Liver (tissue), 9 donors: ENCODE results near the gene EXOSC2. TPM values are rescaled to one million over a fixed set of nuclear protein-coding genes. Genes with fewer than 3 reads are reported as not detected.
A peak's percentile ranks its signal among the peaks of the same experiment; 100 is the strongest.

Experiments
- DNase-seq: peaks from one replicate; pipeline ENCODE4 v3.0.0-alpha.2; 2017; ENCODE audit warnings: low spot score
- H3K27ac ChIP-seq, 2 donors: one replicate each; pipeline ENCODE4 v1.7.0; 2013; ENCODE audit warnings: inconsistent platforms in 2 of 2, low read length in 2 of 2, control low read depth in 1 of 2, low read depth in 1 of 2, mild to moderate bottlenecking in 1 of 2
- H3K27me3 ChIP-seq, 4 donors: one replicate each; pipeline versions ENCODE4 v1.6.1 to v1.7.0; 2013; ENCODE audit warnings: low read length in 3 of 4, inconsistent platforms in 1 of 4, mild to moderate bottlenecking in 1 of 4, moderate library complexity in 1 of 4; ENCODE audit not compliant: control insufficient read depth in 4 of 4, insufficient read depth in 4 of 4
- H3K36me3 ChIP-seq, 4 donors: one replicate each; pipeline versions ENCODE4 v1.6.1 to v1.7.0; 2013; ENCODE audit warnings: low read length in 3 of 4, mild to moderate bottlenecking in 3 of 4, low read depth in 1 of 4, moderate library complexity in 1 of 4; ENCODE audit not compliant: control insufficient read depth in 4 of 4, insufficient read depth in 3 of 4
- H3K4me1 ChIP-seq, 4 donors: one replicate each; pipeline versions ENCODE4 v1.6.1 to v1.7.0; 2013; ENCODE audit warnings: low read length in 3 of 4, mild to moderate bottlenecking in 3 of 4, moderate library complexity in 1 of 4; ENCODE audit not compliant: control insufficient read depth in 4 of 4, insufficient read depth in 4 of 4
- H3K4me3 ChIP-seq, 3 donors: one replicate each; pipeline versions ENCODE4 v1.6.1 to v1.7.0; 2013; ENCODE audit warnings: low read length in 3 of 3, control low read depth in 1 of 3, low read depth in 1 of 3, mild to moderate bottlenecking in 1 of 3
- H3K9ac ChIP-seq, 2 donors: one replicate each; pipeline ENCODE4 v1.7.0; 2013; ENCODE audit warnings: low read length in 2 of 2, mild to moderate bottlenecking in 2 of 2, moderate library complexity in 2 of 2, control low read depth in 1 of 2, low read depth in 1 of 2
- H3K9me3 ChIP-seq, 4 donors: one replicate each; pipeline versions ENCODE4 v1.6.1 to v1.7.0; 2013; ENCODE audit warnings: low read length in 3 of 4; ENCODE audit not compliant: control insufficient read depth in 4 of 4
- EGR1 ChIP-seq, 2 donors: IDR thresholded peaks; 2 replicates each; pipeline ENCODE4 v1.6.1; 2016 to 2018; ENCODE audit warnings: antibody characterized with exemption in 2 of 2, low read depth in 2 of 2
- FOXA2 ChIP-seq: IDR thresholded peaks from 2 replicates; pipeline ENCODE4 v1.6.1; 2016; ENCODE audit warnings: antibody characterized with exemption
- HNF4A ChIP-seq, 2 donors: conservative IDR thresholded peaks; 2 replicates each; pipeline ENCODE4 v1.6.1; 2016; ENCODE audit warnings: antibody characterized with exemption in 2 of 2, mild to moderate bottlenecking in 2 of 2
- RXRA ChIP-seq, 2 donors: IDR thresholded peaks; 2 replicates each; pipeline ENCODE4 v1.6.1; 2017 to 2018; ENCODE audit warnings: antibody characterized with exemption in 2 of 2, mild to moderate bottlenecking in 1 of 2
- YY1 ChIP-seq: IDR thresholded peaks from 2 replicates; pipeline ENCODE4 v1.6.1; 2016; ENCODE audit warnings: antibody characterized with exemption, mild to moderate bottlenecking
- WGBS: extraction: QIAGEN DNeasy Blood & Tissue Kit; methylation state at CpG from one replicate; pipeline ENCODE4 v1.1.7; 2013; 5-methylcytosine and 5-hydroxymethylcytosine counted together
- polyA plus RNA-seq, 2 donors: library from polyadenylated mRNA; stranded (reverse) in 1 of 2; unstranded in 1 of 2; fragments of 200-250 nt in 1 of 2; fragments of >200 nt in 1 of 2; fragmentation: Nextera tagmentation in 1 of 2; extraction: Ambion mirVana in 1 of 2; gene quantifications; one replicate each; pipeline versions ENCODE4 v1.2.1 to v1.2.3, GENCODE V29; 2013 to 2015
- total RNA-seq, 2 donors: library from RNA; depleted of rRNA; stranded (reverse); fragments of >200 nt; gene quantifications; one replicate each; pipeline ENCODE4 v1.2.3, GENCODE V29; 2014
- TF ChIP-seq, protein P1 (sequence below): IDR thresholded peaks from 2 replicates; pipeline ENCODE4 v1.6.1; 2016; ENCODE audit warnings: antibody characterized with exemption
- TF ChIP-seq, protein P2 (sequence below): IDR thresholded peaks from 2 replicates; pipeline ENCODE4 v1.6.1; 2016; ENCODE audit warnings: antibody characterized with exemption
- TF ChIP-seq, protein P3 (sequence below): IDR thresholded peaks from 2 replicates; pipeline ENCODE4 v1.6.1; 2016; ENCODE audit warnings: antibody characterized with exemption, mild to moderate bottlenecking
- donor health status: healthy.
- donor health status: healthy.
- donor health status: healthy.
- donor health status: healthy.
- donor health status: healthy.

The EXOSC2 gene
- total and polyA plus RNA-seq, 4 donors, result 7.6 to 21.2 (median 13.1) TPM

DNA sequence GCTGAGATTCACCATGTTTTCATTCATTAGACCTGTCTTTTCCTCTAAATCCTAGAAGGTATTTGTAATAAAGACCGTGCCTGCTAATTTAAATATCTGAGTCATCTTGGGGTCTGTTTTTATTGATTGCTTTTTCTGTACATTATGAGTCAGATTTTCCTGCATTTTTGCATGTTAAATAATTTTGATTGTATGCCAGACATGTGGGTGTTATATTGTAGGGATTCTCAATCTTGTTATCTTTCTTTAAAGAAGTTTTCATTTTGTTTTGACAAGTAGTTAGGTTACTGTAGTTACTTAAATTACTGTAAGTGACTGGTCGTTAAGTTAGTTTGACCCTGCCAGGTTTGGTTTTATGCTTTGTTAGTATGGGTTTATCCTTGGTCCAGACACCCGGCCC, 35.1 kb downstream of the EXOSC2 start (continued):
- TF ChIP-seq EGR1 (IDR thresholded peaks at IDR 0.05; ENCODE audit: low read depth in 2 of 2) (no peak), YY1 (no peak)

DNA sequence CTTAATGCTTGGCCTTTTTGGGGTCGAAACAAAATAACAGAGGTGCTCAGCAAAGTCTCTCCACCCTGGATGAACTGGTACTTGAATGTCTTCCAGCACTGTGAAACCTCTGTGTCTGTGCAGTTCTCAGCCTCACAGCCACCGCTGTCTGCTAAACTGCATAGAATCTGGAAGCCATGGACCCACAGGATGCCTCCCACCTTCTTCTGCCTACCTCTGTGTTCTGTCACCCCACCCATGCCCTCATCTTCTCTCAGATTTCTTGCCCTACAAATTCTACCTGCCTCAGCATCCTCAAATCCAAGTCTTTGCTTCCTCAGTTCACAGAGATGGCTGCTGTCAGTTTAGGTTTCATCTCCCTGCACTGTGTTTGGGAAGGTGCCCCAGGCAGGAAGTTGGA, 35.6 kb downstream of the EXOSC2 start:
- no peaks in the 10 kb centered on the region for H3K36me3 ChIP-seq
- no peaks in the 10 kb centered on the region for H3K9me3 ChIP-seq
- 98% methylated on average over 2 of the region's 2 CpGs for WGBS
- TF ChIP-seq, protein P1, sequence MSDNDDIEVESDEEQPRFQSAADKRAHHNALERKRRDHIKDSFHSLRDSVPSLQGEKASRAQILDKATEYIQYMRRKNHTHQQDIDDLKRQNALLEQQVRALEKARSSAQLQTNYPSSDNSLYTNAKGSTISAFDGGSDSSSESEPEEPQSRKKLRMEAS, result no peak
- TF ChIP-seq FOXA2 (no peak), HNF4A (conservative IDR thresholded peaks at IDR 0.05) (no peak), EGR1 (IDR thresholded peaks at IDR 0.05; ENCODE audit: low read depth in 2 of 2) (no peak), YY1 (no peak)
- TF ChIP-seq, protein P2, sequence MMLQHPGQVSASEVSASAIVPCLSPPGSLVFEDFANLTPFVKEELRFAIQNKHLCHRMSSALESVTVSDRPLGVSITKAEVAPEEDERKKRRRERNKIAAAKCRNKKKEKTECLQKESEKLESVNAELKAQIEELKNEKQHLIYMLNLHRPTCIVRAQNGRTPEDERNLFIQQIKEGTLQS, result no peak
- TF ChIP-seq, protein P3, sequence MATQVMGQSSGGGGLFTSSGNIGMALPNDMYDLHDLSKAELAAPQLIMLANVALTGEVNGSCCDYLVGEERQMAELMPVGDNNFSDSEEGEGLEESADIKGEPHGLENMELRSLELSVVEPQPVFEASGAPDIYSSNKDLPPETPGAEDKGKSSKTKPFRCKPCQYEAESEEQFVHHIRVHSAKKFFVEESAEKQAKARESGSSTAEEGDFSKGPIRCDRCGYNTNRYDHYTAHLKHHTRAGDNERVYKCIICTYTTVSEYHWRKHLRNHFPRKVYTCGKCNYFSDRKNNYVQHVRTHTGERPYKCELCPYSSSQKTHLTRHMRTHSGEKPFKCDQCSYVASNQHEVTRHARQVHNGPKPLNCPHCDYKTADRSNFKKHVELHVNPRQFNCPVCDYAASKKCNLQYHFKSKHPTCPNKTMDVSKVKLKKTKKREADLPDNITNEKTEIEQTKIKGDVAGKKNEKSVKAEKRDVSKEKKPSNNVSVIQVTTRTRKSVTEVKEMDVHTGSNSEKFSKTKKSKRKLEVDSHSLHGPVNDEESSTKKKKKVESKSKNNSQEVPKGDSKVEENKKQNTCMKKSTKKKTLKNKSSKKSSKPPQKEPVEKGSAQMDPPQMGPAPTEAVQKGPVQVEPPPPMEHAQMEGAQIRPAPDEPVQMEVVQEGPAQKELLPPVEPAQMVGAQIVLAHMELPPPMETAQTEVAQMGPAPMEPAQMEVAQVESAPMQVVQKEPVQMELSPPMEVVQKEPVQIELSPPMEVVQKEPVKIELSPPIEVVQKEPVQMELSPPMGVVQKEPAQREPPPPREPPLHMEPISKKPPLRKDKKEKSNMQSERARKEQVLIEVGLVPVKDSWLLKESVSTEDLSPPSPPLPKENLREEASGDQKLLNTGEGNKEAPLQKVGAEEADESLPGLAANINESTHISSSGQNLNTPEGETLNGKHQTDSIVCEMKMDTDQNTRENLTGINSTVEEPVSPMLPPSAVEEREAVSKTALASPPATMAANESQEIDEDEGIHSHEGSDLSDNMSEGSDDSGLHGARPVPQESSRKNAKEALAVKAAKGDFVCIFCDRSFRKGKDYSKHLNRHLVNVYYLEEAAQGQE, result no peak
- H3K4me1 ChIP-seq, result peaks cover 2 to 10% (median 5%) of the 10 kb centered on the region in 4 donors
- no peaks in the 10 kb centered on the region for H3K27me3 ChIP-seq
- H3K9ac ChIP-seq, result no peak overlapping the region
- H3K27ac ChIP-seq, result no peak overlapping the region
- no peak overlapping the region for H3K4me3 ChIP-seq
- no peak for DNase-seq

DNA sequence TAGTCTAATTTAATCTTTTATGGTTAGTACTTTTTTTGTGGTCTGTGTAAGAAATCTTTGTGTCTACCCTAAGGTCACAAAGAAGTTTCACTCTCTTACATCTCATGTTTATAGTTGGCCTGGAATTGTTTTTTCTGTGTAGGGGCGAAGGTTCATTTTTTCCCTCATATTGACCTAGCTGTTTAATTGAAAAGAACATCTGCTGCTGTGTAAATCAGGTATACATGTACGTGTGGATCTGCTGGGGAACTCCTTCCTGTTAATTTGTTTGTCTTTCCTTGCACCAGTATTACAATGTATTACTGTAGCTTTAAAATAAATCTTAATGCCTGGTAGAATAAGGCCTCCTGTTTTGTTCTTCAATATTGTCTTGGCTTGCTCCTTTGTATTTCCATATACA, 37.8 kb downstream of the EXOSC2 start:
- Histone ChIP-seq H3K27me3 (no peaks in the 10 kb centered on the region), H3K4me3 (no peak overlapping the region), H3K36me3 (no peaks in the 10 kb centered on the region), H3K9me3 (no peaks in the 10 kb centered on the region), H3K27ac (peak overlapping the region in 1 of 2 donors; percentile 25), H3K4me1 (peaks cover 2 to 10% (median 5%) of the 10 kb centered on the region in 4 donors), H3K9ac (no peak overlapping the region)
- peak; percentile 11 to 19 for TF ChIP-seq HNF4A (conservative IDR thresholded peaks at IDR 0.05)
- TF ChIP-seq FOXA2, result no peak
- no peak for DNase-seq
- WGBS, result 32% methylated on average over 2 of the region's 2 CpGs

DNA sequence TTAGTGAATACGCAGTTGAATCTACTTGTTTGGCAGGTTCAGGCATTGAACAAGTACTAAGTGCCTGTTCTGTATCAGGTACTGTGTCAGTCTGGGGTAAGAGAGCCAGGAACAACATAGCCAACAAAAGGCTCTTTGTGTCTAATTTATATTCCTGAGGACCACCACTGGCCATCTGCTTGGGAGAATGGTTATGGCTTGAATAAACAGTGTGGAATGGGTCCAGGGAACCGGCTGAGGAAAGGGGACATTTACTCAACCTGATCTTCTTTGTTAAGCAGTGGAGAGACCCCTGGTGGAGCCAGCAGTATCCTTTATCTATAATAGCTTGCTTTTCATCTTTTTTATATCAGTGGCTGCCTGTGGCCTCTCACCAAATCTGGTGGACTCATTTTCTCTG, 38.6 kb downstream of the EXOSC2 start:
- no peaks in the 10 kb centered on the region for H3K9me3 ChIP-seq
- H3K4me3 ChIP-seq, result no peak overlapping the region
- no peak for DNase-seq
- no peak overlapping the region for H3K27ac ChIP-seq
- 74% methylated on average over 2 of the region's 2 CpGs for WGBS
- H3K36me3 ChIP-seq, result no peaks in the 10 kb centered on the region
- H3K9ac ChIP-seq, result no peak overlapping the region
- H3K4me1 ChIP-seq, result peaks cover 2 to 10% (median 5%) of the 10 kb centered on the region in 4 donors
- no peaks in the 10 kb centered on the region for H3K27me3 ChIP-seq
- TF ChIP-seq RXRA (IDR thresholded peaks at IDR 0.05), result no peak
- no peak for TF ChIP-seq YY1
- TF ChIP-seq, protein P2, result no peak
- TF ChIP-seq, protein P1, result no peak
